ENCODE data around the gene ATF6. TPM values are rescaled to one million over a fixed set of nuclear protein-coding genes. Genes with fewer than 3 reads are reported as not detected.

The ATF6 gene
- total and polyA plus RNA-seq, 8 donors, result 3.4 to 54.3 (median 13.5) TPM

DNA sequence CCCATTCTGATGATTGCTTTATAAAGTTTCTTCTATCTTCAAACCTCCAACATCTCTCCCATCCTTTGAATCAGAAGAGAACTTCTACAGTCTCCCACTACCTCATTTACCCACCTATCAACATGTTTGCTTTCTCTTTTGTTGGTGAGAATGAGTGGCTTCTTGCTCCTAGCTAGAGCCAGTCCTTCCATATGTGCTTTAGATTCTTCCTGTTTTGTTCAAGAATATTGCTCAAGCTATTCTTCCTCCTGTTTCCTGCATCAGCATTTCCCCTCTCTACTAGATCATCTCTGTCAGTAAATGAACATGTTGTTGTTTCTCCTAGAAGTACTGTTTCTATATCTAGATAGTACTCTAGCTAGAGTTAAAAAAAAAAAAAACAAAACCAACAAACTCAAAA is 6.3 kb downstream of the ATF6 start:
- Histone ChIP-seq H3K4me3 (no peak overlapping the region), H3K4me1 (peaks cover 9 to 73% (median 43%) of the 10 kb centered on the region in 4 donors), H3K9me3 (no peaks in the 10 kb centered on the region), H3K36me3 (peaks cover 0 to 7% (median 0%) of the 10 kb centered on the region in 4 donors), H3K27ac (peak overlapping the region in 2 of 5 donors; percentile 60 to 61), H3K27me3 (no peaks in the 10 kb centered on the region)
- intact Hi-C loops (cut with DNase I; ENCODE audit: low total_unique reads), result no loop called here
- DNase-seq, result no peak
- TF ChIP-seq POLR2A (IDR thresholded peaks at IDR 0.05) (no peak), EP300 (IDR thresholded peaks at IDR 0.05) (no peak), POLR2AphosphoS5 (IDR thresholded peaks at IDR 0.05) (no peak)
- TF ChIP-seq, protein P1, sequence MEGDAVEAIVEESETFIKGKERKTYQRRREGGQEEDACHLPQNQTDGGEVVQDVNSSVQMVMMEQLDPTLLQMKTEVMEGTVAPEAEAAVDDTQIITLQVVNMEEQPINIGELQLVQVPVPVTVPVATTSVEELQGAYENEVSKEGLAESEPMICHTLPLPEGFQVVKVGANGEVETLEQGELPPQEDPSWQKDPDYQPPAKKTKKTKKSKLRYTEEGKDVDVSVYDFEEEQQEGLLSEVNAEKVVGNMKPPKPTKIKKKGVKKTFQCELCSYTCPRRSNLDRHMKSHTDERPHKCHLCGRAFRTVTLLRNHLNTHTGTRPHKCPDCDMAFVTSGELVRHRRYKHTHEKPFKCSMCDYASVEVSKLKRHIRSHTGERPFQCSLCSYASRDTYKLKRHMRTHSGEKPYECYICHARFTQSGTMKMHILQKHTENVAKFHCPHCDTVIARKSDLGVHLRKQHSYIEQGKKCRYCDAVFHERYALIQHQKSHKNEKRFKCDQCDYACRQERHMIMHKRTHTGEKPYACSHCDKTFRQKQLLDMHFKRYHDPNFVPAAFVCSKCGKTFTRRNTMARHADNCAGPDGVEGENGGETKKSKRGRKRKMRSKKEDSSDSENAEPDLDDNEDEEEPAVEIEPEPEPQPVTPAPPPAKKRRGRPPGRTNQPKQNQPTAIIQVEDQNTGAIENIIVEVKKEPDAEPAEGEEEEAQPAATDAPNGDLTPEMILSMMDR (IDR thresholded peaks at IDR 0.05), result no peak

DNA sequence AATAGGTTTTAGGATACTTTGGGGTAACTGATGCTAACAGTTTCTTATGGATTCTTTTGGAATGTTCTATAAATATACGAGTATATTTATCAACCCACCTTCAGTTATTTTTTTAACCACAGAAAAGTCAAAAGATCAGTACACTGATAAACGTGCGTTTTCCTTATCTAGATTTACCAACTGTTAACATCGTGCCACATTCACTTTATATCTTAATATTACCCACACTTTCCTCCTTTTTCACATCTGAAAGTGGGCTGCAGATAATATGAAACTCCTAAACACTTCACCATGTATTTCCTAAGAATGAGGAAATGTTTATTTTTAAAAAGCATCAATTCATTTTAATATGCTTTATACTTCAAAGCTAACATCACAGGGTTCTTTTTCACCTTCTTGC is 7.7 kb downstream of the ATF6 start:
- intact Hi-C loops (cut with DNase I; ENCODE audit: low total_unique reads), result no loop called here
- WGBS, 5 donors, result 26 to 50% (median 31%) methylated on average over 4 of the region's 4 CpGs
- Histone ChIP-seq H3K4me1 (peaks cover 0 to 65% (median 30%) of the 10 kb centered on the region in 4 donors), H3K27me3 (no peaks in the 10 kb centered on the region), H3K4me3 (no peak overlapping the region), H3K36me3 (peaks cover 0 to 14% (median 3%) of the 10 kb centered on the region in 4 donors), H3K27ac (peak overlapping the region in 1 of 5 donors; percentile 61), H3K9me3 (no peaks in the 10 kb centered on the region)
- TF ChIP-seq POLR2AphosphoS5 (IDR thresholded peaks at IDR 0.05) (no peak), EP300 (IDR thresholded peaks at IDR 0.05) (no peak), POLR2A (IDR thresholded peaks at IDR 0.05) (no peak)
- TF ChIP-seq, protein P1 (IDR thresholded peaks at IDR 0.05), result no peak
- DNase-seq, result no peak

DNA sequence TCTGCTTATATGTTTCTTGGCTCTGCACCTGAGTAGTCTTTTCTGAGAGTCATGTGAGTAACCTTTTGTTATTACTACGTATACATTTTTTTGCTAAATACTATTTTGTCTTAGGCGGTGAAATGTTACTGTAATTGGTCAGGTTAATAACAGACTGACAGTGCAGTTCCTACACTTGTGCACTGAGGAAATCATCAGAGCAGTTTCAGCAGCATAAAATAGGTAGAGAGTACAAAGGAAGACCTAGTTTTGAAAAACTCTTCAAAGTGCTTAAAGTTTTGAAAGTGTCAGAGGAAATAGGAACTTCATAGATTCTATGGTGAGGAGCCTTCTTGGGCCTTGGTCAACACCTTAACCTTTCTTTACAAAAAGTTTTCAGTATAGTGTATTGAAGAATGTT is 11.1 kb downstream of the ATF6 start:
- 89 to 96% (median 95%) methylated on average over 2 of the region's 2 CpGs for WGBS, 5 donors
- intact Hi-C loops (cut with DNase I; ENCODE audit: low total_unique reads), result no loop called here

DNA sequence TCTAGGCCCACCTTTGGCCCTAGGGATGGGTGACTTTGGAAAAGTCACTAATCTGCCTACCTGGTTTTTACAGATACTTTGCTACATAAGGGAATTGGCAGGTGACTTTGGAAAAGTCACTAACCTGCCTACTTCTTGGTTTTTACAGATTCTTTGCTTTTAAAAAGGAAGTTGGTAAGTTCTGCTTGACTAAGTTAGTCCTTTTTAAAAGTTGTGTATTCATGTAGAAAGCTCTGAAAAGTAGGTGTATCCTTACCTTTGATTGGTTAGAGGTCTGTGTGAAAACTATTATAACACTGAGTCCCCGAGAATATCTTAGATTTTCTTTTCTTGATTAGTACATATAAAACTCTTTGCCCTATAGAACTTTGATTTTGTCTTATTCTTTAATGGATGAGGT is 12.4 kb downstream of the ATF6 start:
- TF ChIP-seq POLR2A (IDR thresholded peaks at IDR 0.05) (no peak), POLR2AphosphoS5 (IDR thresholded peaks at IDR 0.05) (no peak), EP300 (IDR thresholded peaks at IDR 0.05) (no peak)
- TF ChIP-seq, protein P1 (IDR thresholded peaks at IDR 0.05), result no peak
- H3K27me3 ChIP-seq, result no peaks in the 10 kb centered on the region

More for the DNA sequence above, 11.1 kb downstream of the ATF6 start:
- H3K27ac ChIP-seq, result no peak overlapping the region
- H3K27me3 ChIP-seq, result no peaks in the 10 kb centered on the region
- H3K36me3 ChIP-seq, result peaks cover 4 to 26% (median 15%) of the 10 kb centered on the region in 4 donors
- TF ChIP-seq EP300 (IDR thresholded peaks at IDR 0.05), result no peak
- no peak for TF ChIP-seq POLR2A (IDR thresholded peaks at IDR 0.05)
- no peak for TF ChIP-seq POLR2AphosphoS5 (IDR thresholded peaks at IDR 0.05)
- TF ChIP-seq, protein P1 (IDR thresholded peaks at IDR 0.05), result no peak
- H3K9me3 ChIP-seq, result no peaks in the 10 kb centered on the region
- H3K4me1 ChIP-seq, result peaks cover 0 to 36% (median 12%) of the 10 kb centered on the region in 4 donors
- DNase-seq, result no peak
- H3K4me3 ChIP-seq, result no peak overlapping the region

More for the DNA sequence above, 12.4 kb downstream of the ATF6 start:
- H3K36me3 ChIP-seq, result peaks cover 4 to 39% (median 26%) of the 10 kb centered on the region in 4 donors
- H3K4me1 ChIP-seq, result peaks cover 0 to 27% (median 6%) of the 10 kb centered on the region in 4 donors
- WGBS, 5 donors, result 88 to 92% (median 90%) methylated on average over 1 of the region's 1 CpG
- intact Hi-C loops (cut with DNase I; ENCODE audit: low total_unique reads), result no loop called here
- no peak overlapping the region for H3K27ac ChIP-seq
- H3K9me3 ChIP-seq, result no peaks in the 10 kb centered on the region
- H3K4me3 ChIP-seq, result no peak overlapping the region
- no peak for DNase-seq
